Measurements from ENCODE around the gene PSMB5. TPM values are rescaled to one million over a fixed set of nuclear protein-coding genes. Genes with fewer than 3 reads are reported as not detected.

PSMB5 gene
- total RNA-seq, 2 experiments from 2014 or later, result 66.7 to 95.3 TPM

DNA sequence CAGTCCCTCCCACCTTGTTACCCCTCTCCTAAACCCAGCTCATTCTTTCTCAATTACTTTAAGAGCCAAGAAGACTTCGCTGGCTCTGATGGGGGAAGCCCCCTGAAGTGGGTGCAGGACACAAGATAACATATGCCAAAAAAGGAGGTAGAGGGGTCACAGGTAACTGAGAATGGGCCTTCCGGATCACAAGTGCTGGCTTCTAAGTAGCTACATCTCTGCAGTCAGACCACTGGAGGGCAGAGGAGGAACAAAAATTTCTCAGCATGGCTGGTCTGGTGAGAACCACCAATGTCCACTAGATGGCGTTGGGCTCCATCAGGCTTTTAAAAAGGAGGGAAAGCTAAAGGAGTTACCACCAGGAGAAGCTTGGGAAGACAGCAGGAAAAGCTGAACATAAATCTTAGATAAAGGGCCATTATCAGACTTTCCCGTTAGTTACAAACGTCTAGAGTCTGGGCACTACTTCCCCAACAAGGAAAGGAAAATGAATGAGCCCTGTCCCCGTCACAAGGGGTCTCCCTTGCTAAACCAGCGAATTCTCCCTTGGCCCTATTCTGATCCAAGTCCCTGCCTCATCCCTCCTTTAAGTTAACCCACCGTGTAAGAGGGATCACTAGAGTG lies 34.2 kb upstream of the PSMB5 start:
- DNase-seq (peak; percentile 85), ATAC-seq (peak; percentile 75)
- Mint-ChIP-seq H3K4me1 (peaks cover 34% of the 10 kb centered on the region), H3K9me3 (ENCODE audit: low read depth) (no peaks in the 10 kb centered on the region), H3K27me3 (no peaks in the 10 kb centered on the region), H3K4me3 (peak overlapping the region; percentile 48), H3K36me3 (peaks cover 48% of the 10 kb centered on the region), H3K27ac (peak overlapping the region; percentile 50)
- CTCF ChIA-PET, result interaction anchor here (0.7 to 19.1 kb wide), 67 partner anchors 10 to 1623 kb away, joined by 3 to 867 read pairs (median 5); partner anchors contain the start of genes ABHD4, ACIN1, AJUBA and C14orf119

DNA sequence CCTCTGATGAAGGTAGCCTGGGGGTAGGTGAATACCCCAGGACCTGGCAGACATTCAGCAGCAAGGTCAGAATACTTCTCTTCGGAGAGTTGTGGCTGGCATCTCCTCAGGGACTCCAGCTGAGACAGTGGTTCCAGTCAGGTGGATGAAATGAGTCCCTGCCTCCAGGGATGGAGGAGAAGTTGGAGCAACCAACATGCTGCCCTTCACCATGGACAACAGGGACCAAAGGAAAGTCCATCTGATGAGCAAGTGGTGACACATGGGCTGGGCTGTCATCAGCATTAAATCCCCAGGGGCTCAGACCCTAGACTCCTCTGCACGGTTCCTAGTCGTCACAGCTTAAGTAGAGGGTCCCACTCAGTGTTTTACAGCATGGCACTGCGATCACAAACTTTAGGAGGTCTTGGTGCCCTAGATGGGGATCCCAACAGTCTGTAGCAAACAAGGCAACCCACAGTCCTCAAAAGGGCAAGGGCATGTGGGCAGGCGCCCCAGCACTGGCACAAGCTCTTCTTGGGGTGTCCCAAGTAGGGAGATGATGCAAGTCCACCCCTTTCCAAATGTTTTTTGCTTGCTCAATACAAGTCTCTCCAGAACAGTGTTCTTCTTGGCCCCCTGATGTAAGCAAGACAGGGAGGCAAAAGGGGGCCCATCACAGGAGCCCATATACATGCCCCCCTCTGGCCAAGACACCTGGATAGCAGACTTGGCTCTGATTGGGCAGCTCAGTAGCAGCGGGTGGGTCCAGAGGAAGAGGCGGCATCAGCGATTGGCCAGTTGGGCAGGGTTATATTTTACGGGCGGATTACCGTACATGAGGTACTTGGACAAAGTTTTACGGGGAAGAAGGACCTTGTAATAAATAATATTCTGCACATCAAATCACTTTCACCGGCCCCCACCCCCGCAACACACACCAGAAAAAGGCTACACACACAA lies 33.4 kb upstream of the PSMB5 start:
- Mint-ChIP-seq H3K27me3 (no peaks in the 10 kb centered on the region), H3K36me3 (peaks cover 53% of the 10 kb centered on the region), H3K9me3 (ENCODE audit: low read depth) (no peaks in the 10 kb centered on the region), H3K4me1 (peaks cover 34% of the 10 kb centered on the region), H3K27ac (no peak overlapping the region), H3K4me3 (no peak overlapping the region)
- ATAC-seq, result no peak
- CTCF ChIA-PET, result interaction anchor here (0.7 to 19.1 kb wide), 66 partner anchors 9 to 1622 kb away, joined by 3 to 867 read pairs (median 5); partner anchors contain the start of genes ABHD4, ACIN1, AJUBA and C14orf119
- DNase-seq, result no peak

DNA sequence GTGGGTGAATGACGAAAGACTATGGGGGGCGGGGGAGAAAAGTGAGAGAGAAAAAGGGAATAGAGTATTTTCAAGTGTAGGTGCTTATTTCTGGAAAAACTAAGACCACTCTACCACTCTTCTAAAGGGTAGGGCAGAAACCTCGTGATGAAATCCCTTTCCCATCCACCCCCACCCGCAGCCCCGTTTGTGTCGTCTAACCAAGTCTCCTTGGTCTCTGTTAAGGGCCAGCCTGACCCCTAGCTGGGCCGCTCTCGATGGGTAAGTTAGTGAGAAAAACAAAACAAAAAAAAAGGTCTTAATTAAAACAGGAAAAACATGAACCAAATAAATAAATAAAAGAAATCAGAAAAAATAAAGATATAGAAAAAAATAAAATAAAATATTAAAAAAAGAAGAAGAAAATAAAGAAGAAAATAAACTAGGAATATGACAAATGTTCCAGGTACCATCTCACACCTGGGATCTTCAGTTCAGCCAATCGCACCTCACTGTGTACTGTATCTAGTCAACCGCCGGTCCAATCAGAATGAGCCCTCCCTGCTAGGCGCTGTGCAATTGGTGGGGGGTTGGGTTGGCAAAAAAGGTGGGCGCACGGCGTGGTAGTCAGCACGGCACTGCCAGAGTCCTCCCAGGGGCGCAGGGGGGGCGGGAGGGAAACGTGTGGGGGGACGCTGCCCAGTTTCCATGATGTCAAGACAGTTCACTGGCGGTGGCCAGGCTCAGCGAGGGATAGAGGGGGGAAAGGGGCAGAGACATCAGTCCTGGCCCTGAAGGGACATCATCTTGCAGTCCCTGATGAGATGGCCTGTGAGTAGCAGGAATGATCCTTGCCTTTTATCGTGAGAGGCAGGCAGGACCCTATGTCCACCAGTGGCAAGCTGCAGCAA lies 32.4 kb upstream of the PSMB5 start:
- no peak for ATAC-seq
- Mint-ChIP-seq H3K27me3 (no peaks in the 10 kb centered on the region), H3K36me3 (peaks cover 55% of the 10 kb centered on the region), H3K4me1 (peaks cover 31% of the 10 kb centered on the region), H3K9me3 (ENCODE audit: low read depth) (no peaks in the 10 kb centered on the region), H3K4me3 (no peak overlapping the region), H3K27ac (no peak overlapping the region)
- CTCF ChIA-PET, result interaction anchor here (0.7 to 19.1 kb wide), 7 partner anchors 8 to 94 kb away, joined by 3 to 867 read pairs (median 51); partner anchors contain the start of genes ACIN1, AJUBA, C14orf119 and CDH24
- peak; percentile 21 for DNase-seq

DNA sequence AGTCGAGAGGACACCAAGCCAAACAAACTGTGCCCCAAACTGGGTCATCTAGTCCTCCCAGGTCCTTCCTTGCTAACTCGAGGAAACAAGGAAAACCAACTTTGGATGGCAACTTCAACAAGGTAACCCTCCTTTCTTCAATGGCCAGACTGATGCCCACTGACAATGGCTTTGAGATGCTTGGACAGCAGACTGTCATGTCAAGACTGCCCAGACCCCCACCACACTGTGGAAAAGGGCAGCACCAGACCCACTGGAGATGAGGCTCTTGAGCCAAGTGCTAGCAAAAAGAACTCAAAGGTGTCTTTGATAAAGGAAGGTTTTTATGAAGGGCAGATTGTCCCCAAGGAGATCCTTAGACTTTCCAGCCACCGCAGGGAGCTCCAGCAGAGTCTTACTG lies 31.7 kb upstream of the PSMB5 start:
- Mint-ChIP-seq H3K4me1 (peaks cover 25% of the 10 kb centered on the region), H3K27ac (no peak overlapping the region), H3K4me3 (no peak overlapping the region), H3K27me3 (no peaks in the 10 kb centered on the region), H3K9me3 (ENCODE audit: low read depth) (no peaks in the 10 kb centered on the region), H3K36me3 (peaks cover 54% of the 10 kb centered on the region)
- CTCF ChIA-PET, result interaction anchor here (0.7 to 19.1 kb wide), 4 partner anchors 7 to 93 kb away, joined by 3 to 867 read pairs (median 29); partner anchors contain the start of genes AJUBA and CDH24
- ATAC-seq (no peak), DNase-seq (peak; percentile 11)

DNA sequence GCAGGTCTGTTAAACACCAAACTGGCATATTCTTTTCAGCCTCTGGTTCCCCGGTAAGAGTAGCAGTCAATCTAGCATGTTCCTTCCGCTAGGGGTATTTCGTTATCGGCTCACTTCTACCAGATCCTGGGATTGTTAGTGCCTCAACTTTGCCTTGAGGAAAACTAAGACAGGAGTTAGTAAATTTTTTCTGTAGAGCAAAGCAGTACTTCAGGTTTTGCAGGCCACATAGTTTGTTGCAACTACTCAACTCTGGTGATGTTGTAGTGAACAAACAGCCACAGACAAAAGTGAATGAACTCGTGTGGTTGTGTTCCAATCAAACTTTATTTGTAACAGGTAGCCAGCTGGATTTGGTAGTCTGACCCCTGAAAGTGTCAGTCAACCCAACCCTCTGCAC lies 28.9 kb upstream of the PSMB5 start:
- Mint-ChIP-seq H3K9me3 (ENCODE audit: low read depth) (no peaks in the 10 kb centered on the region), H3K36me3 (peaks cover 54% of the 10 kb centered on the region), H3K27me3 (no peaks in the 10 kb centered on the region), H3K4me1 (peaks cover 9% of the 10 kb centered on the region), H3K27ac (peak overlapping the region; percentile 23), H3K4me3 (no peak overlapping the region)
- ATAC-seq (no peak), DNase-seq (no peak)
- CTCF ChIA-PET, result interaction anchor here (1.1 to 19.1 kb wide), 2 partner anchors 13 to 72 kb away, joined by 4 to 867 read pairs; partner anchors contain the start of gene AJUBA

DNA sequence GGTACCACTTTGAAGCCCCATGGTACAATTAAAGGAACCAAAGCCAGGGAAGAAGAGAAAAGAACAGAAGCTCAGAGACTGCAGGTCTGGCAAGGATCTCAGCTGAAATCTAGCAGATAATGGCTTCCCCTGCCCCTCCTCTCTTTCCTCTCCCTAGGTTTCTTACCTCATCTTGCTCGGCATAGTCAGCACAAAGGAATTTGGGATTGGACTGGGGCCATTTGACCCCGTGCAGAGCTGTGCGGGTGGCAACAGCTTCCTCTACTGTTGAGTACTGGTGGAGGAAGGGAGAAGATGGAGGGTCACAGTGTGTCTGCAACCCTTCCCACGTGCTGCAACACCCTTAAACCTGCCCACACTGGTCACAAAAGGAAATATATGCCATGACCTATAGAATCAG lies 27.3 kb upstream of the PSMB5 start:
- no peak overlapping the region for H3K4me3 Mint-ChIP-seq
- DNase-seq, result no peak
- H3K9me3 Mint-ChIP-seq (ENCODE audit: low read depth), result no peaks in the 10 kb centered on the region
- ATAC-seq, result no peak
- CTCF ChIA-PET, result interaction anchor here (0.7 to 19.1 kb wide), 8 partner anchors 9 to 90 kb away, joined by 3 to 867 read pairs (median 8); partner anchors contain the start of gene AJUBA
- H3K4me1 Mint-ChIP-seq, result peaks cover 9% of the 10 kb centered on the region
- H3K27ac Mint-ChIP-seq, result no peak overlapping the region
- H3K27me3 Mint-ChIP-seq, result peaks cover under 1% of the 10 kb centered on the region
- peaks cover 46% of the 10 kb centered on the region for H3K36me3 Mint-ChIP-seq

DNA sequence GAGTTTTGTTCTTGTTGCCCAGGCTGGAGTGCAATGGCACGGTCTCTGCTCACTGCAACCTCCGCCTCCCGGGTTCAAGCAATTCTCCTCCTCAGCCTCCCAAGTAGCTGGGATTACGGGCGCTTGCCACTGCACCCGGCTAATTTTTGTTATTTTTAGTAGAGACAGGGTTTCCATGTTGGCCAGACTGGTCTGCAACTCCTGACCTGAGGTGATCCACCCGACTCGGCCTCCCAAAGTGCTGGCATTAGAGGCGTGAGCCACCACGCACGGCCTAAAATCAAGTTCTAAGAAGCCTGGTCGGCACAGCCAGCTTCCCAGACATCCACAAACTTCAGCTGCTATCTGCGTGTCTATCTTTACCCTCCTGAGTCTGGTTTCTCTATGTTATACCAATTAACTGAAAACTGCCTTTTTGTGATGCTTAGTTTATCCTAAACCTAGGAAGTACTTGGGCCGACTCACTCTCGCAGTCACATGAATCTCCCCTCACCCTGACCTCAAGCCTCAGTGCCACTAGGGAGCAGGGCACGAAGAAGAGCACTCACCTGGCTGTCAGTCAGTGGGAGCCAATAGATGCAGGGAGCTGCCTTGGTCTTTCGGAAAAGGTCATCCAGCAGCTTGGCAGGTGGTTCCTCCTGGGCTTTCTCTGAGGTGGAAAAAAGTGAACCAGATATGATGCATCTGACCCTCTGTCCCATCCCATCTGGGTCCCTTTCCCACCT lies 26.0 kb upstream of the PSMB5 start:
- peaks cover 37% of the 10 kb centered on the region for H3K36me3 Mint-ChIP-seq
- CTCF ChIA-PET, result interaction anchor here (0.8 to 19.1 kb wide), 10 partner anchors 7 to 242 kb away, joined by 3 to 867 read pairs (median 15); partner anchors contain the start of genes ACIN1, AJUBA, C14orf119 and PPP1R3E

DNA sequence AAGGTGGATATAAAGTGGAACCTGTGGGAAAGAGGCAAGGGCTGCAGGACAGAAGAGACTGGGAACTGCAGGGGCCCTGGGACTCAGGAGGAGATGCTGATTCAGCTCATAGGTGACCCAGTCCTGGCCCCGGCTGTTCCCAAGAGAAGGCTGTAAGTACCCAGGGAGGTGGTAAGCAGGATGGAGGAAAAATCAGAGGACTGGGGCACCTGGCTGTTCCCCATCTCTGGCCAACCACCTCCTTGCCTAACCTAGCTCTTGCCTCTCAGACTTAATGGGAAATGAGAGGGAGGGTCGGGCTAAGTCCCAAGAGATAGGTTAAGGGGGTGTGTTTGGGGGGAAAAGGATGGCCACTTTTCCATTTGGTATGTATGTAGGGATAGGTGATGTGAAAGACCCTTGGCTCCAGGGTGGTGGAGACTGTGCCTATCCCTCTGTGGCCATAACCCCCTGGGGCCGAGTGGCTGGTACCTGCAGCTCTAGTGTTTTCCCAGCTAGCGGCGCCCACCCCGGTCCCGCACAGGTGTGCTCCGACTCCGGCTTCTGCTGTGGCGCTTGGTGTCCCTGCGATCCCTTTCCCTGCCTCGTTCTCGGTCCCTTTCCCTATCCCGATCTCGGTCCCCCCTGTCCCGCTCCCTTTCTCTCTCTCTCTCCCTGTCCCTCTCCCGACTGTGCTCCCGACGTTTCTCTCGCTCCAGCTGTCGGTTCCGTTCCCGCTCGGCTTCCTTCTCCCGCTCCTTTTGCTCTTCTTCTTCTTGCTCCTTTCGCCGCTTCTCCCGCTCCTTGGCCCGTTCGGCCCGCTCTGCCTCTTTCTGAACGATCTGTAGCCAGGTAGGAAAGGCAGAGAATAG lies 24.2 kb upstream of the PSMB5 start:
- DNase-seq (no peak), ATAC-seq (no peak)
- peaks cover 8% of the 10 kb centered on the region for H3K27me3 Mint-ChIP-seq
- H3K27ac Mint-ChIP-seq, result no peak overlapping the region
- H3K4me1 Mint-ChIP-seq, result peaks cover 16% of the 10 kb centered on the region
- peaks cover 25% of the 10 kb centered on the region for H3K36me3 Mint-ChIP-seq
- no peak overlapping the region for H3K4me3 Mint-ChIP-seq
- CTCF ChIA-PET, result interaction anchor here (0.6 to 19.1 kb wide), 41 partner anchors 9 to 497 kb away, joined by 3 to 867 read pairs (median 6); partner anchors contain the start of genes ACIN1, AJUBA, C14orf119 and HAUS4
- no peaks in the 10 kb centered on the region for H3K9me3 Mint-ChIP-seq (ENCODE audit: low read depth)

More for the DNA sequence above, 26.0 kb upstream of the PSMB5 start:
- ATAC-seq (no peak), DNase-seq (no peak)
- peaks cover 18% of the 10 kb centered on the region for H3K4me1 Mint-ChIP-seq
- H3K4me3 Mint-ChIP-seq, result no peak overlapping the region
- H3K27me3 Mint-ChIP-seq, result peaks cover 8% of the 10 kb centered on the region
- no peaks in the 10 kb centered on the region for H3K9me3 Mint-ChIP-seq (ENCODE audit: low read depth)
- H3K27ac Mint-ChIP-seq, result no peak overlapping the region

DNA sequence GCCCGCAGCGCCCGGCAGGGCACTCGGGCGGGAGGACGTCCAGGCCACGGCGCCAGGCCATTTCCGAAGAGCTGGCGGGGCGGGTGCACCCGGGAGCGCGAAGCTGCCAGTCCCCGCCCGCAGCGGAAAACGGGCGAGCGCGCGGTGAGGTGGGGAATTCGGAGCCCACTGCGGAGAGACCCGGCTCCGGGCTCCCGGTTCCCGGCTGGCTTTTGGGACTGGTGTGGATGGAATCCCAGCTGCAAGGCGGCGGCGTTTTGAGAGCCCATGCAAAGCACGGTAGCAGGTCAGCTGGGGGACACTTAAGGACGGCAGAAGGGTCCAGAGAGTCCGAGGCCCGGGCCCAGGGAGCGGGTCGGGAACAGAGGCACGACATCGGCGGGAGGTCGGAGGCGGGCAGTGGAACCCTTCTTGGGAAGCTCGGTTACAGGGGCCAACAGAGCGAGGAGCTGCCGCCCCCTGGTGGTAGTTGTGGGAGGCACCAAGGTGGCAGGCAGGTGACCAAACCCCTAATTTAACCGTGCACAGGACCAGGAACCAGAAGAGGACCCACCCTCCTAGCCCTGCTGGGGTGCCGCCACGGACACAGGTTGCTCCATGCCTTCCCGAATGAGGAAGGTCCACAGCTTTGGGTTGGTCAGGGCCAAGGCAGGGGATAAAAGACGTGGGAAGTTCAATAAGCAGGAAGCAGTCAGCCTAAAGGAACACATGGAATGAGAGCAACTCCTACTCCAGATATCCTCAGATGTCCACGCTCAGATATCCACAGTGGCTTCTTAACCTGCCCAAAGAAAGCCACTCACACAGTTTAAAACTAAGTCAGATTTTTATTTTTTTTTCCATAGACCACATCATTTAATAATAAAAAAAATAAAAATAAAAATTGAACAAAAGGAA lies 23.3 kb upstream of the PSMB5 start:
- peaks cover 20% of the 10 kb centered on the region for H3K36me3 Mint-ChIP-seq

DNA sequence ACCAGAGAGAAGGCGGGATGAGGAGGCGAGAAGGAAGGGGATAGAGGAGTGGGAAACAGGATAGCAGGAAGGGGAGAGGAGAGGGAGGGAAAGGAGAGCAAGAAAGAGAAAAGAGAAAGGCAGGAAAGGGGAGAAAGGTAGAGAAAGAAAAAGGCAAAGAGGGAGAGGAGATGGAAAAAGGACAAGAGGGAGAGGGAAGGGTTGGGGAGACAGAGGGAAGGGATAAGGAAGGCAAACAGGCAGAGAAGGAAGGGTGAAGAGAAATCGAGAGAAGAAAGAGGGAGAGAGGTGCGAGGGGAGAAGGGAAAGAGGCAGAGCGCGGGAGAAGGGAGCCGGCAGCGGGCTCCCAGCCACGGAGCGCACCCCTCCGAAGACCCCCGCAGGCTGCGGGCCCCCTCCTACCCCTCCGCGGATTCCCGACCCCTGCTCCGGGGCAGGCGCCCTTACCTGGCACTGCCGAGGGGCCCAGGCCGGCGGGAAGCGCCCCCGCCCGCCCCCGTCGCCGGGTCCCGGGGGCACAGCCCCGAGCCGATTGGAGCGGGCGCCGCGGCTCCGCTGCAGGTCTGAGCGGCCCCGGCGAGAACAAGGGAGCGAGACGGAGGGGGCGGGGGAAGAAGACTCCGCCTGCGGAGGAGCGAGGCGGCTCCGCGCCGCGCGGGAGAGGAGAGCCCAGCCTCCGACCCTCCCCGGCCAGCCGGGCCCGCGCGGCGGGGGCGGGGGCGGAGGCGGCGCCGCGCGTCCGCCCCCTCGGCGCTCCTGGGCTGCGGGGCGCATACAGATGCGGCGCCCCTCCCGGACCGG lies 22.5 kb upstream of the PSMB5 start, which contains the start of gene CDH24:
Gene CDH24, minus strand, starts transcription at position 565 of the 801 bp plus-strand sequence. CDS start 1,787 bp downstream, outside the sequence.
- Mint-ChIP-seq H3K36me3 (peaks cover 12% of the 10 kb centered on the region), H3K27ac (peak within 1 kb of the TSS; percentile 43), H3K9me3 (ENCODE audit: low read depth) (no peaks in the 10 kb centered on the region), H3K4me3 (peak within 1 kb of the TSS; percentile 77), H3K27me3 (peaks cover 8% of the 10 kb centered on the region), H3K4me1 (peaks cover 16% of the 10 kb centered on the region)
- DNase-seq, result peak; percentile 81
- CTCF ChIA-PET, result interaction anchor here (0.8 to 19.1 kb wide), 53 partner anchors 10 to 497 kb away, joined by 3 to 867 read pairs (median 5); partner anchors contain the start of genes ACIN1, AJUBA, C14orf119 and HAUS4
- ATAC-seq, result peak; percentile 82

More for the DNA sequence above, 23.3 kb upstream of the PSMB5 start:
- Mint-ChIP-seq H3K4me3 (peak overlapping the region; percentile 77), H3K9me3 (ENCODE audit: low read depth) (no peaks in the 10 kb centered on the region), H3K27me3 (peaks cover 8% of the 10 kb centered on the region), H3K27ac (no peak overlapping the region), H3K4me1 (peaks cover 16% of the 10 kb centered on the region)
- ATAC-seq (peak; percentile 77), DNase-seq (peak; percentile 92)
- CTCF ChIA-PET, result interaction anchor here (0.8 to 19.1 kb wide), 44 partner anchors 10 to 498 kb away, joined by 3 to 867 read pairs (median 6); partner anchors contain the start of genes ACIN1, AJUBA, C14orf119 and HAUS4
